GM23338 (cell line): ENCODE measurements around the gene DDX23. TPM values are rescaled to one million over a fixed set of nuclear protein-coding genes. Genes with fewer than 3 reads are reported as not detected.

Experiments used
- CREB1 ChIP-seq: fragments of 250-450 bp; sonication (Bioruptor Pico); IDR thresholded peaks from 2 replicates; pipeline ENCODE4 v1.5.0; 2020; ENCODE audit warnings: low read depth, mild to moderate bottlenecking, moderate library complexity
- NANOG ChIP-seq: IDR thresholded peaks from 2 replicates; pipeline ENCODE4 v1.6.1; 2016; ENCODE audit warnings: antibody characterized with exemption, borderline replicate concordance
- POLR2AphosphoS5 ChIP-seq: IDR thresholded peaks from 2 replicates; pipeline ENCODE4 v1.6.1; 2016; ENCODE audit warnings: antibody characterized with exemption, low read depth
- ZNF114 ChIP-seq: fragments of 250-450 bp; sonication (Bioruptor Pico); IDR thresholded peaks from 2 replicates; pipeline ENCODE4 v1.5.0; 2020; ENCODE audit warnings: mild to moderate bottlenecking, moderate library complexity
- ZNF331 ChIP-seq: fragments of 250-450 bp; sonication (Bioruptor Pico); IDR thresholded peaks from 2 replicates; pipeline ENCODE4 v1.5.0; 2020; ENCODE audit warnings: low read depth, mild to moderate bottlenecking, moderate library complexity
- polyA plus RNA-seq: library from polyadenylated mRNA; unstranded; fragments of >200 nt; fragmentation: Nextera tagmentation; extraction: Ambion mirVana; gene quantifications from 2 replicates; pipeline ENCODE4 v1.2.1, GENCODE V29; 2016
- total RNA-seq: library from RNA; depleted of rRNA; stranded (reverse); fragments of >200 nt; shearing (Covaris generic); gene quantifications from 2 replicates; pipeline ENCODE4 v1.2.3, GENCODE V29; 2014
- TF ChIP-seq, protein P1 (sequence below): fragments of 250-450 bp; sonication (Bioruptor Pico); IDR thresholded peaks from 2 replicates; pipeline ENCODE4 v1.5.0; 2020; ENCODE audit warnings: mild to moderate bottlenecking, moderate library complexity
- TF ChIP-seq, protein P2 (sequence below): IDR thresholded peaks from 2 replicates; pipeline ENCODE4 v1.6.1; 2016; ENCODE audit warnings: antibody characterized with exemption

Gene DDX23
- total and polyA plus RNA-seq, 2 experiments from 2014 or later: 31.7 to 78.5 TPM

GRCh38 chr12:48818831-48819590 is 33.0 kb downstream of the DDX23 start (continued):
- TF ChIP-seq, protein P1, sequence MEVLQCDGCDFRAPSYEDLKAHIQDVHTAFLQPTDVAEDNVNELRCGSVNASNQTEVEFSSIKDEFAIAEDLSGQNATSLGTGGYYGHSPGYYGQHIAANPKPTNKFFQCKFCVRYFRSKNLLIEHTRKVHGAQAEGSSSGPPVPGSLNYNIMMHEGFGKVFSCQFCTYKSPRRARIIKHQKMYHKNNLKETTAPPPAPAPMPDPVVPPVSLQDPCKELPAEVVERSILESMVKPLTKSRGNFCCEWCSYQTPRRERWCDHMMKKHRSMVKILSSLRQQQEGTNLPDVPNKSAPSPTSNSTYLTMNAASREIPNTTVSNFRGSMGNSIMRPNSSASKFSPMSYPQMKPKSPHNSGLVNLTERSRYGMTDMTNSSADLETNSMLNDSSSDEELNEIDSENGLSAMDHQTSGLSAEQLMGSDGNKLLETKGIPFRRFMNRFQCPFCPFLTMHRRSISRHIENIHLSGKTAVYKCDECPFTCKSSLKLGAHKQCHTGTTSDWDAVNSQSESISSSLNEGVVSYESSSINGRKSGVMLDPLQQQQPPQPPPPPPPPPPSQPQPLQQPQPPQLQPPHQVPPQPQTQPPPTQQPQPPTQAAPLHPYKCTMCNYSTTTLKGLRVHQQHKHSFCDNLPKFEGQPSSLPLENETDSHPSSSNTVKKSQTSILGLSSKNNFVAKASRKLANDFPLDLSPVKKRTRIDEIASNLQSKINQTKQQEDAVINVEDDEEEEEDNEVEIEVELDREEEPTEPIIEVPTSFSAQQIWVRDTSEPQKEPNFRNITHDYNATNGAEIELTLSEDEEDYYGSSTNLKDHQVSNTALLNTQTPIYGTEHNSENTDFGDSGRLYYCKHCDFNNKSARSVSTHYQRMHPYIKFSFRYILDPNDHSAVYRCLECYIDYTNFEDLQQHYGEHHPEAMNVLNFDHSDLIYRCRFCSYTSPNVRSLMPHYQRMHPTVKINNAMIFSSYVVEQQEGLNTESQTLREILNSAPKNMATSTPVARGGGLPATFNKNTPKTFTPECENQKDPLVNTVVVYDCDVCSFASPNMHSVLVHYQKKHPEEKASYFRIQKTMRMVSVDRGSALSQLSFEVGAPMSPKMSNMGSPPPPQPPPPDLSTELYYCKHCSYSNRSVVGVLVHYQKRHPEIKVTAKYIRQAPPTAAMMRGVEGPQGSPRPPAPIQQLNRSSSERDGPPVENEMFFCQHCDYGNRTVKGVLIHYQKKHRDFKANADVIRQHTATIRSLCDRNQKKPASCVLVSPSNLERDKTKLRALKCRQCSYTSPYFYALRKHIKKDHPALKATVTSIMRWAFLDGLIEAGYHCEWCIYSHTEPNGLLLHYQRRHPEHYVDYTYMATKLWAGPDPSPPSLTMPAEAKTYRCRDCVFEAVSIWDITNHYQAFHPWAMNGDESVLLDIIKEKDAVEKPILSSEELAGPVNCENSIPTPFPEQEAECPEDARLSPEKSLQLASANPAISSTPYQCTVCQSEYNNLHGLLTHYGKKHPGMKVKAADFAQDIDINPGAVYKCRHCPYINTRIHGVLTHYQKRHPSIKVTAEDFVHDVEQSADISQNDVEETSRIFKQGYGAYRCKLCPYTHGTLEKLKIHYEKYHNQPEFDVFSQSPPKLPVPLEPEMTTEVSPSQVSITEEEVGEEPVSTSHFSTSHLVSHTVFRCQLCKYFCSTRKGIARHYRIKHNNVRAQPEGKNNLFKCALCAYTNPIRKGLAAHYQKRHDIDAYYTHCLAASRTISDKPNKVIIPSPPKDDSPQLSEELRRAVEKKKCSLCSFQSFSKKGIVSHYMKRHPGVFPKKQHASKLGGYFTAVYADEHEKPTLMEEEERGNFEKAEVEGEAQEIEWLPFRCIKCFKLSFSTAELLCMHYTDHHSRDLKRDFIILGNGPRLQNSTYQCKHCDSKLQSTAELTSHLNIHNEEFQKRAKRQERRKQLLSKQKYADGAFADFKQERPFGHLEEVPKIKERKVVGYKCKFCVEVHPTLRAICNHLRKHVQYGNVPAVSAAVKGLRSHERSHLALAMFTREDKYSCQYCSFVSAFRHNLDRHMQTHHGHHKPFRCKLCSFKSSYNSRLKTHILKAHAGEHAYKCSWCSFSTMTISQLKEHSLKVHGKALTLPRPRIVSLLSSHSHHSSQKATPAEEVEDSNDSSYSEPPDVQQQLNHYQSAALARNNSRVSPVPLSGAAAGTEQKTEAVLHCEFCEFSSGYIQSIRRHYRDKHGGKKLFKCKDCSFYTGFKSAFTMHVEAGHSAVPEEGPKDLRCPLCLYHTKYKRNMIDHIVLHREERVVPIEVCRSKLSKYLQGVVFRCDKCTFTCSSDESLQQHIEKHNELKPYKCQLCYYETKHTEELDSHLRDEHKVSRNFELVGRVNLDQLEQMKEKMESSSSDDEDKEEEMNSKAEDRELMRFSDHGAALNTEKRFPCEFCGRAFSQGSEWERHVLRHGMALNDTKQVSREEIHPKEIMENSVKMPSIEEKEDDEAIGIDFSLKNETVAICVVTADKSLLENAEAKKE (CRISPR knock-in tag): no peak
- TF ChIP-seq CREB1 (CRISPR knock-in tag) (0 out of 2 replicates have a peak, but pooled peaks have one; percentile 10), ZNF114 (CRISPR knock-in tag) (no peak), POLR2AphosphoS5 (no peak), ZNF331 (no peak), NANOG (no peak)
- TF ChIP-seq, protein P2, sequence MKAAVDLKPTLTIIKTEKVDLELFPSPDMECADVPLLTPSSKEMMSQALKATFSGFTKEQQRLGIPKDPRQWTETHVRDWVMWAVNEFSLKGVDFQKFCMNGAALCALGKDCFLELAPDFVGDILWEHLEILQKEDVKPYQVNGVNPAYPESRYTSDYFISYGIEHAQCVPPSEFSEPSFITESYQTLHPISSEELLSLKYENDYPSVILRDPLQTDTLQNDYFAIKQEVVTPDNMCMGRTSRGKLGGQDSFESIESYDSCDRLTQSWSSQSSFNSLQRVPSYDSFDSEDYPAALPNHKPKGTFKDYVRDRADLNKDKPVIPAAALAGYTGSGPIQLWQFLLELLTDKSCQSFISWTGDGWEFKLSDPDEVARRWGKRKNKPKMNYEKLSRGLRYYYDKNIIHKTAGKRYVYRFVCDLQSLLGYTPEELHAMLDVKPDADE: 0 out of 2 replicates have a peak, but pooled peaks have one; percentile 25
